GM21381 (cell line): ENCODE results near the gene MAP3K12.

Source experiments
- ATAC-seq: cut with Tn5 transposase; IDR thresholded peaks from one replicate; pipeline ENCODE4 v1.9.1; 2021; ENCODE audit warnings: mild to moderate bottlenecking, moderate library complexity; ENCODE audit not compliant: unreplicated experiment

Gene MAP3K12

DNA sequence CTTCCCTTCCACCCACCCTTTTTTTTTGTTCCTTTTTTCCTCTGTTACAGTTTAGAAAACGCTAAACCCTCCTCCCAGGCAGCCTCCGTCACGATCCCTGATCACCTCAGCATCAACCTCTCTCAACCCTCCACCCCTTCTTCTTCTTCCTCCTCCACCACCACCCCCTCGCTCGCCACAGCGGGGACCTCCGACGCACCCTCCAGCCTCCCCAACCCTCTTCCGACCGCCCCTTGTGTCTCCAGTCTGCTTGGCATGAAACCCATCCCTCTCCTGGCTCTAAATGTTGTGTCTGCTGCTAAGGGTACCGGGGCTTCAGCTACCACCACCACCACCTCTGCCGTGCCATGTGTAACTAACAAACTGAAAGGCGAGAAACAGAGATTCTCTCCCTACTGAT, 24.4 kb downstream of the MAP3K12 start:
- no peak for ATAC-seq

DNA sequence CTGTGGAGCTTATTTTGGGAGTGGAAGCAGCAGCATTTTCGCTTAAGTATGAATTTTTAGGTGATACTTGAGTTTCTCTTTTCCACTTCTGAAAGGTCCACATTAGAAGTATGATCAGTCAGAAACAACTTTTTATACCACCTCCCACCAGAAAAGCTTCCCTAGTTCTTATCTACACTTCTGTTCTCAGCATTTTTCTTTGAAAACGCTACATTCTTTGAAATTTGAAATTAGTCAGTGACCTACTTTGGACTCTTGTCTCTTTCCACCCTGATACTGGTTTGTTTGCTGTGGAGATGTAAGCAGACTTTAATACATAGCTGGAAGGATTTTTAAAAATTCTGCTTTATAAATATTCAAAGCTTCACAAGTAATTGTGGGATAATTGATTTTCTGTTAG, 25.2 kb downstream of the MAP3K12 start:
- ATAC-seq, result no peak

DNA sequence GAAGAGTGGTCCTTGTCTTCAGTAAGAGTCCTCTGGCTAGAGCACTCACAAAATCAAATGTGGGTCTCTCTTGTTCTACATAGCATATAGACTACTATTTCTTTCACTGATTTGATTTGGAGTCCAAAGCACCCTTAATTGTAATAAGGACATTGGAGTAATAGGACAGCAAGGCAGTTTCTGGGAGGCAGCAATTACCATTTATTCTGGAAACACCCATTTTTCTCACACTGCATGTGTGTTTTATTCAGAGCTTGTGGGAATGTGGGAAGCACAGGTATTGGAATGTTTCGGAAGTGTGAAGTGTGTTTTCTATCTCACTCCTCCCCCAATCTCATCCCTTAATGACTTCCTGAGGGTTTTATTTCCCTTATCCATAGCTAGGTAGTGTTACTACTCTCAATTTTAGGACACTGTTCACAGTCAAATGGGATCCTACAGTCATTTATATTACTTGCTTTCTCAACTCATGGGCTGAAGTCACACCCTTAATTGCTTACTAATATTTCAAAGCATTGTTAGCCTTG, 27.1 kb downstream of the MAP3K12 start:
- no peak for ATAC-seq

DNA sequence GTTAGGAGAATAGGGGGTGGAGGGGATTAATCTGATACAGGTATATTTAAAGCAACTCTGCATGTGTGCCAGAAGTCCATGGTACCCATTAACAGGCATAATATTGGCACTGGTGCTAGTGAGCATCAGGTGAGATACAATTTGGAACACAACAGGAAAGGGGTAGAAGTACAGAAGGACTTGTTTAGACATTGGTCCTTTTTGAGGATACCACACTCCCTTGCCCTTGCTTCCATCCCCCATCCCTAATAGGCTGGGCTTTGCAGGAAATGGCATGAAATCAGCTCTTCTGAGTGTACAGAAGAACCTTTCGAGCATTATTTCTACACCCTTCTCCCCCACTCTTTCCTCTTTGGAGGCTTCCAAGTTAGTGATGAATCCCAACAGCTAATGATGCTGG, 31.0 kb downstream of the MAP3K12 start:
- no peak for ATAC-seq

DNA sequence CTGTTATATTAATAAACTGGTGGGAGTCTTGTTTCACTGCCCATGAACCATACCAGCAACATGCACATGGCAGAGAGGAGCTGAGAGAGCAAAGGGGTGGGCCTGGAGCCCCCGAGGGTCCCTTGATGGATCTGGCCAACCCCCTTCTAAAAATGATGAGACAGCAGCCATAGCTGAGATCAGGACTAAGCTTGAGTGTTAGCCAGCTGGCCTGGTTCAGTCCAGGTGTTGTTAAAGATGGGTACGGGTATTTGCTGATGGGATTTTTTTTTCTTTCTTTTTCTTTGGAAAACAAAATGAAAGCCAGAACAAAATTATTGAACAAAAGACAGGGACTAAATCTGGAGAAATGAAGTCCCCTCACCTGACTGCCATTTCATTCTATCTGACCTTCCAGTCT, 31.4 kb downstream of the MAP3K12 start:
- ATAC-seq, result no peak

DNA sequence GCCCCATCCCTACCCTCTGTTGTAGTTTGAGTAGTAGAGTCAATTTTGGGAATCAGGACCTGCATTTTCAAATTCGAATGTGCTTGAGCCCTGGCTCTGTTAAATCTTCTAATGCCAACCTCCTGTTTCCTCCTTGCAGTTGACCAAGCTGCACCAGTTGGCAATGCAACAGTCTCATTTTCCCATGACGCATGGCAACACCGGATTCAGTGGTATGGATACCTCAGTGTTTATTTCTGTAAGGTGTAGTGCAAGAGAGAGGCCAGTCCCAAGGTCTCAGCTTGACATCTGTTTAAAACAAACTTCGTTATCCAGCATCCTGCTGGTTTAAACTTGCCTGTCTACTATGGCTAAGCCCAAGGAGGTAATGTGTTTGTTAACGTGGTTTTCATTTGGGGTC, 32.2 kb downstream of the MAP3K12 start:
- no peak for ATAC-seq

DNA sequence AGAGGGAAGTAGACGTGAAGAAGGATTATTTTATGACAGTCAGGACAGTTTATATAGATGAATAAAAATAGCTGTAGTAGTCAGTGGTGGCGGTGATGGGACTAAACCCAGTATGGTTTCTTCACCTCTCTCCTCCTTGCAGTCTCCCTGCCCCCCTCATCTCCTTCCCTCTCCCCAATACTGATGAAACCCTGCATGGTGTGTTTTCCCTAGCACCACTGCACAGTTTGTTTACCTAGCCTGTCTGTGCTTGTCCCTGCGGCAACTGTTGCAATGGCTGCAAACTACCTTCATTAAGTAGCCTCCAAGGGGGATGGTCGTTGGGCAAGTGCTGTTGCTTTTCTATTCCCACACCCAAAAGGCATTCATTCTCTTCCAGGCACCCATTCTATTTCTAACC, 32.6 kb downstream of the MAP3K12 start:
- ATAC-seq, result no peak

DNA sequence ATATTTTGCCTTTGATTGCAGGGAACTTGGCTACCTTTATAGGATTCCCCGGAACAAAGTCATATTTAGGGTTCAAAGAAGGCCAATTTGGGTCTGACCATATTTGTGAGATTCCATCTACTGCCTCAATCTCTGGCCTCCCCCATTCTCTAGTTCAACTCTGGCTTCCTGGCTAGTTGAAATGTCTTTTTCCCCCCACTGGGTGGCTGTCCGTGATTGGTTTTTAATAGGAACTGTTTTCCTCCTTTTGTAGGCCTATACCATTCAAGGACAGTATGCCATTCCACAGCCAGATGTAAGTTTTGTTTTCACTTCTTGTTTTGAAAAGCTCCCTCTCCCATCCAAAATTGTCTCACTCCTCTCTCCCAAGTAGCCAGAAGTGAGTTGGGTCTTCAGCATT, 33.6 kb downstream of the MAP3K12 start:
- ATAC-seq, result no peak

DNA sequence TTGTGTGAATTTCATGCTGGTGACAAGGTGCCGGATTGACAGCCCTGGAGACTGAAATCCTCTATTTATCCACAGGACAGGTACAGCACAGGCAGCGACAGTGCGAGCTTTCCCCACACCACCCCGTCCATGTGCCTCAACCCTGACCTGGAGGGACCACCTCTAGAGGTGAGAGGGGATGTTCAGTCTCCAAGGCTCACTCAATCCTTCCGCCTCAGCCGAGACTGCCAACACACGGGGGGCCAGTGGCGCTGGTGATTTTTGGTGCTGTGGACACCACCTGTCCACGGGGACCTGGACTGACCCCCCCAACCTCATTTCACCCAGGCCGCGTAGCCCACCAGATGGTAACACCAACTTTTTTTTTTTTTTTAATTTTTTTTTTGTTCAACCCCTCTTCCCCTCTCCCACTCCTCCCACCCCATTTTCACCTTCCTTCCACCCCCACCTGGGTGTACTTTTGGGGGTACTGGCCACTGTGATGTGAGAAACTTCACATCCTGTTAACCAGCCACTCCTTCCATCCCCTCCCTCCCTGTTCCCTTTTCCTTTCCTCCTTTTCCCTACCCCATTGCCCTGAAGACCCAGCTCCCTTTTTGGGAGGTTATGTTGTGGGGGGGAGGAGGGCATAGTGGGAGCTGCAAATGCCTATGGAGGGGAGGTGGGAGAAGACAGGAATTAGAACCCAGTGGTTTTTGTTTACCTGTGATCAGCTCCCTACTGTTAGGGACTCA, 34.4 kb downstream of the MAP3K12 start:
- ATAC-seq, result no peak

DNA sequence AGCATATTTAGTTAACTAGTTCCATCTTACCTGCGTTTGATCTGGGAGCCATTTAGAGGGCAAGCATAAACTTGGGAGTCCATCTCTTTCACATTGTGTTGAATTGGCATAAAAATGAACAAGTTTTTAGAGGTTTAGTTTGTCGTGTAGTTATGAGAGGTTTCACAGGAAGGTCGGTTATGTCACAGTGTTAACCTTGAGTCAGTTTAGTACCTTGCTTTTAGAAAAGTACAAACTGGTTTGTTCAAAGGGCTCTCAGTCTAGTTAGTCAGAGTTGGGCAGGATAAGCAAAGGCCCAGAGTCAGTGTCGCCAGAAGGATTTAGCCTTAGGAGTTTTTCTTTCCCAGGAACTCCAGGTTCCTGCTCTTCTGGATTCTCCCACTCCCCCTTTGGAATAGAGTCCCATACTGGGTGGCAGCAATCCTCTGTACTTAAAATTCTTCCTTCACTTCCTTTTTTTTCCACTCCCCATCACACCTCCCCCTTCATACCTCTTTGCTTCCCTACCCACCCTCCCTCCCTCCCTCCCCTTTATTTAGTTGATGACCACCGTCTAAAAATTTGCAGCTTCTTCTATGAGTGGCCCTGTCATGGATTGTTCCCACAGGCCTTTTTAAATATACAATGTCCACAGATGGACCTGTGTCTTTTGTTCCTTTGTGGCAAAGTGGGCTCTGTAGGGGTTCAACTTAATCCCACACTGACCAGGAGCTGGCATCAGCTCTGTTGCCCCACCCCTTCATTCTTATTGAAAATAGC, 35.3 kb downstream of the MAP3K12 start:
- no peak for ATAC-seq

DNA sequence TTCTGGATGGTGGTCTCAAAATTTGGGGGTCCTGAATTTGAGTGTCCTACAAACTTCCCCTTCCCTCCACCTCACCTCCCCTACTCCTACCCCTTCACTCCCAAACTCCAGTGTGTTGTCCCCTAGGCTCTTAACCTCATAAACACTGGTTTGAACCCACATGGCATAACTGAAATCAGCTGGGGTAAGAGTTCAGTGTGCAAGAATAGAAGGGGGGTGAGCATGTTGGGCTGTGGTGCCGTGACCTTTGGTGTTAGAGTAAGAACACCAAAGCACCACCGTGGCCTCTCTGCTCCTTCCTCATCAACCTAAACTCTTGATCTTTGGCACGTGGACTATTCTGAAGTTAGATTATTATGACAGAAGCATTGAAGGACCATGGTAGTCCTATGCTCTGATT, 36.3 kb downstream of the MAP3K12 start:
- ATAC-seq, result no peak

DNA sequence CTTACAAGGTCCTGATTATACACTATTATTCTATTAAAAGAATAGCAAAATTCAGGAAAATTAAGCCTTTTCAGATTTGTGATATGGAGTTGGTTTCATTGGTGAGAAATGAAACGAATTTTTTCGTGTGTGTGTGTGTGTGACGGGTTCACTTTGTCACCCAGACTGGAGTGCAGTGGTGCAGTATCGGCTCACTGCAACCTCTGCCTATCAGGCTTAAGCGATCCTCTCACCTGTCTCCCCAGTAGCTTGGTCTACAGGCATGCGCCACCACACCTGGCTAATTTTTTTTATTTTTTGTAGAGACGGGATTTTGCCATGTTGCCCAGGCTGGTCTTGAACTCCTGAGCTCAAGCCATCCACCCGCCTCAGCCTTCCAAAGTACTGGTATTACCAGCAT, 37.7 kb downstream of the MAP3K12 start:
- no peak for ATAC-seq

DNA sequence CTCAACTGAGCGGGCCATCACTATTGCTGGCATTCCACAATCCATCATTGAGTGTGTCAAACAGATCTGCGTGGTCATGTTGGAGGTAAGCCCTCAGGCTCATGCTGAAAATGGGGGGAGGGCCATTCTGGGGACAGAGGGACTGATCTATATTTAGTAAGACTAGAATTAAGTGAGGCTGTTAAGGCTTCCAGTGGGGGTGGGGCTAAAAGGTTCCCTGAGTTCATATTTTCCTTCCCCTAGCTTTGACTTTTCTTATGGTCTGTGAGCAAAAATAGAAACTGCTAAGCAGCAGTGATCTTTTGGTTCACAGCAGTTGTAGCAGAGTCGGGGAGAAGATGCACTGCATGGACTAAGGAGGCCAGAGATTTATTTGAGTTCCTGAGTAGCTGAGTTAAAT, 38.2 kb downstream of the MAP3K12 start:
- ATAC-seq, result no peak

DNA sequence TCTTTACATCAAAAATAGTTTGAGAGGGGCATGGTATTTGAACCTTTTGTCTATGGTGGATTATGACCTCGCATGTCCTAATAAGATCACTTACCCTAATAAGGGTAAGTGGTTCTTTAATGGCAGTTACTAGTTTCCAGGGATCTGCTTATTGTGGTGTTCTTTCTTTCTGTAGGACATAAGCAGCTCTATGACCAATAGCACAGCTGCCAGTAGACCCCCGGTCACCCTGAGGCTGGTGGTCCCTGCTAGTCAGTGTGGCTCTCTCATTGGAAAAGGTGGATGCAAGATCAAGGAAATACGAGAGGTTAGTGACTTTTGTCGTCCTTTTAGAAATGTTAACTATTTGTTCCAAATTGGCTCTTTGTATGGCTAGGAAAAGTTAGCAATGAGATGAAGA, 40.2 kb downstream of the MAP3K12 start:
- no peak for ATAC-seq

DNA sequence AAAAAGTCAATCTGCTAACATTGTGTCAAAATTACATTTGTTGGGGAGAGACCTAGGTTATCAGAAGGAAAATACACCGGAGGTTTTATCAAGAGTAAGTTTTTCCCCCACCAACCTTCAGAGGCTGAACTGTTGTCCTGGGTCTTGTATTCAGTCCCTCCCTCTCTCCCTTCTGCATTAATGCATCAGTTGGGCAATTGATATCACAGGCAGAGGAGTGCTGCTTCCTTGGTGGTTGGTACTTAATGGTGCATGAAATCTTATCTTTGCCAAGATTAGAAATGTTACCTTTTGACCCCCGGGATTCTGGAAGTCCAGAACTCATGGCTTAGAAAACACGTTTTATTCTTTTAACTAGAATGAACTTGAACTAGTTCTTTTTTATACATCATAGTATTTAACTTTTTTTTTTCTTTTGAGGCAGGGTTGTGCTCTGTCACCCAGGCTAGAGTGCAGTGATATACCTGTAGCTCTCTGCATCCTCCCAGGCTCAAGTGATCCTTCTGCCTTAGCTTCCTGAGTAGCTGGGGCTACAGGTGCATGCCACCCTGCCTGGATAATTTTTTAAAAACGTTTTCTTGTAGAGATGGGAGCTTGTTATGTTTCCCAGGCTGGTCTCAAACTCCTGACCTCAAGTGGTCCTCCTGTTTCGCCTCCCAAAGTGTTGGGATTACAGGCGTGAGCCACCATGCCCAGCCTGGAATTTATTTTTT, 42.4 kb downstream of the MAP3K12 start:
- no peak for ATAC-seq

DNA sequence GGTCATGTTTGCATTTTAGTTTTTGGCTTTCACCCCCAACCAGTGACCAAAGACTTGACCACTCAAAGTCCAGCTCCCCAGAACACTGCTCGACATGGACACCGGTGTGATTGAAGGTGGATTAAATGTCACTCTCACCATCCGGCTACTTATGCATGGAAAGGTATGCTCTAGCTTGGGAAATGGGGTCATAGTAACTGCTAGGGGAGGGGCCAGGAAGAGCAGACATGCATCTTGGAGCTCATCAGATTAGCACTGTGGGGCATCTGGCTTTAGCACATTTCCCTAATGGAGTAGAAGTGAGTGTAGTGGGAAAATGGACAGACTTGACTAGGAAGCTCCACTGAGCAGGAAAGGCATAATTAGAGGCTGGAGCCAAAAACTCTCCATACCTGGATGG, 44.6 kb downstream of the MAP3K12 start:
- no peak for ATAC-seq

DNA sequence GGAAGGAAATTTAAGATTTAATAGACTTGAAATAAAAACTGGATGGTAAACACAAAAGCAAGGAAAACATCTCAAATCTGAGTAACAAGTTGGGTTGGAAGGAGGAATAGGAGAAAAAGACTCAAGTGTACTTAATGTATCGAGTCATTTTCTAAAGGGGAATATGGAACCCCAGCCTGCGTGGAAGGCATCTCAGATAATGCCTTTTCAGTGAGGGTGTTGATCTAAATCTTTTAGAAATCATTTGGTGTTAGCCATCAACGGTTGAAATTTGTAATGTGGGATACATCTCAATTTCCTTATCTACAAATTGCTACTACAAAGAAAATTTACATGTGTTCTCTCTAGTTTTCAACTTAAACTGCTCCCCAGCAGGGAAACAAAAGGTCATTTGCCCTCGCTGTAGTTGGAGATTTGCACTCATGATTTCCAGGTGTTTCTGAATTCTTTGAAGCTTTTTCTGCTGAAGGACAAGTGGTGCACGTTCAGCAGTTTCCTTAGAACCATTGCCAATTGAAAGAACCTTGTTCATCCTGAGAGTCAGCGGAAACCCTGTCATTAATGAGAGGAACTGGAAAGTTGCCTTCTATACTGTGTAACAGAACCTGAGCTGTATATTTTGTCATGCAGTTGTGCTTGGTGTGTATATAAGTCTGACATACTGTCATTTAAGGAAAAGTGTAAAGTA, 45.2 kb downstream of the MAP3K12 start:
- no peak for ATAC-seq

DNA sequence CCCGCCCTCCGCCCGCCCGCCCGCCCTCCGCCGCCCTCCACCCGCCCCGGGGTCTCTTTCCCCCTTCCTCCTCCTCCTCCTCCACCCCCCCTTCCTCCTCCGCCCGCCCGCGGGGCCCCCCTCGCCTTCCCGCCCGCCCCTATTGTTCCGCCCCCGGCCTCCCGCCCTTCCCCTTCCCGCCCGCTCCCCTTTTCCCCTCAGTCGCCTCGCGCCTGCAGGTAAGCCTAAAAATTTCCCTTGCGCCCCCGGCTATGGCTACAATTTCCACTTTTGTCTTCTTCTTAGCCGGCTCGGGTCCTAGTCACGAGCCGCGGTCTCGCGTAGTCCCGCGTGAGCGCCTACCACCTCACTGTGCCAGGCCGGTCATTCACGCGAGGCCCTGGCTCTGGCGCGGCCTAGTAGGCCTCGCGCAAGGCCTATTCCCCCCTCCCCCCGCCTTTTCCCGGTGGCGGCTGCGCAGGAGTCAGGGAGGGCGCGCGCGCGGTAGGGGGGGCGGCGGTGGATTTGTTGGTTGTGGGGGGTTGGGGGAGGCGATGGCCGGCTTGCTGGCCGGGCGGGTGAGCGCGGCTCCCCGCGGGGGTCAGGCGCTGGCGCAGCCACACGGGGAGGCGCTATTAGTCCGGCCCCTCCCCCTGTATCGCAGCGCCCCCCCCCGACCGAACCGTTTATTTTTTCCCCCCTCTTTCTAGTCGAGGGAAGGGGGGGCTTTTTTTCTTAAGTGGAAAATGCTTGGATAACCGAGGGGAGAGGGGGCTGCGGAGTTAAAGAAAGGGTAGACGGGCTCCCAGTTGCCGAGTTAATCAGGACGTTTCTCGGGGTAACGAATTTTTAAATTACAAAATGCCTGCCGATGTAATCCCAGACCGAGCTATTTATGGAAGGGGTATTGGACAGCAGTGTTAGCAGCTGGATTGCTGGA, 46.8 kb downstream of the MAP3K12 start:
- ATAC-seq, result no peak

DNA sequence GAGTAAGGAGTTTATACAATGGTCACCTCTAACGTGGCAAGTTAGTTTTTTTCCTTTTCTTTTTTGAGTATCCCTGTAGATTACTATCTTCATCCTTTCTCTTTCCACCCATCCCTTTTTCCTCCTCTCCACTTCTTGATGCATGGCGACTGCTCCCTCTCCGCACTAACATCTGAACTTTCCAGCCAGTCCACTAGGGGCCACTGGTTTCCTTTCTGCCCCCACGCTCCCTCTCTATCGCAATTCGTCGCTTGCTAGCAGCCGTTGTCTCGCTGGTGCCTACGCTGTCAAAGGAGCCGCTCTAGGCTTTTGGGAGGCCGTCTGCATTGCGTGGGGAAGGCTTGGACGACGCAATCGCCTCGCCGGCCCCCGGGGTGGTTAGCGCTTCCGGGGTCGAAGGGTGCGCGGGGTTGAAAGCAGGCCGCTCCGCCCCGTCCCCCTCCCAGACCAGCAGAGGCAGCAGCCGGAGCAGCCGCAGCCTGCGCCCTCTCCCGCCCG, 47.5 kb downstream of the MAP3K12 start, which contains the start of gene PCBP2:
TSS of gene PCBP2 (plus strand) at position 442 of the 498 bp plus-strand sequence. CDS start 2,699 bp downstream, outside the sequence.
- ATAC-seq, result peak; percentile 97

DNA sequence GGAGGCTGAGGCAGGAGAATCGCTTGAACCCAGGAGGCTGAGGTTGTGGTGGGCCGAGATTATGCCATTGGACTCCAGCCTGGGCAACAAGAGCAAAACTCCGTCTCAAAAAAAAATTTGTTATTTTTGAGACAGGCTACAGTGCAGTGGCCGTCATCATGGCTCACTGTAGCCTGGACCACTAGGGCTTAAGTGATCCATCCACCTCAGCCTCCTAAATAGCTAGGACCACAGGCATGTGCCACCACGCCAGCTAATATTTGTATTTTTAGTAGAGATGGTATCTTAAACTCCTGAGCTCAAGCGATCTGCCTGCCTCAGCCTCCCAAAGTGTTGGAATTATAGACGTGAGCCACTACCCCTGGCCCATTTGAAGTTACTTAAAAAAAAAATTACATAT, 48.3 kb downstream of the MAP3K12 start:
- ATAC-seq, result no peak
